ENCODE measurements around the gene TSPAN11.

- TF ChIP-seq CTCF (IDR thresholded peaks at IDR 0.05; ENCODE audit: low read depth, low read length, missing input control), result no peak
- TF ChIP-seq ATF3 (IDR thresholded peaks at IDR 0.05), result no peak
- no peak for TF ChIP-seq ZBTB33 (IDR thresholded peaks at IDR 0.05)
- no peak for TF ChIP-seq RAD21 (IDR thresholded peaks at IDR 0.05)
- no peak for TF ChIP-seq HNF4A (conservative IDR thresholded peaks at IDR 0.05)
- no peak for TF ChIP-seq JUND (IDR thresholded peaks at IDR 0.05)
- TF ChIP-seq REST (IDR thresholded peaks at IDR 0.05), result no peak
- no peak for TF ChIP-seq SP1 (IDR thresholded peaks at IDR 0.05)
- TF ChIP-seq YY1 (IDR thresholded peaks at IDR 0.05), result no peak
- TF ChIP-seq EGR1 (IDR thresholded peaks at IDR 0.05; ENCODE audit: low read depth in 2 of 2), result no peak
Measured at GRCh38 chr12:30993766-30994165, 67.2 kb downstream of the TSPAN11 start.
